SU-DHL-6 (cell line): ENCODE data around the gene PAIP2.

Experiments used
- H2AFZ ChIP-seq: fragments of 200-600 bp; sonication (generic); 2 replicates; pipeline ENCODE4 v1.6.1; 2014; ENCODE audit warnings: low read depth, mild to moderate bottlenecking, moderate library complexity, mixed read lengths, antibody characterized with exemption, low read length; ENCODE audit not compliant: severe bottlenecking
- H3F3A ChIP-seq: fragments of 200-600 bp; shearing (Covaris generic); 2 replicates; pipeline ENCODE4 v1.6.0; 2016; ENCODE audit warnings: antibody characterized with exemption, mild to moderate bottlenecking; ENCODE audit not compliant: insufficient read depth
- H3K27ac ChIP-seq: fragments of 200-600 bp; sonication (generic); 2 replicates; pipeline ENCODE4 v1.5.1; 2016; ENCODE audit warnings: low read depth, mild to moderate bottlenecking, low read length, moderate library complexity, mixed read lengths
- H3K27me3 ChIP-seq: fragments of 200-600 bp; sonication (generic), shearing (Covaris generic); 2 replicates; pipeline ENCODE4 v1.6.0; 2014; ENCODE audit warnings: mild to moderate bottlenecking, low read length
- H3K36me3 ChIP-seq: fragments of 200-600 bp; sonication (generic); 2 replicates; pipeline ENCODE4 v1.6.1; 2014; ENCODE audit warnings: mild to moderate bottlenecking, low read length, mixed read lengths
- H3K4me2 ChIP-seq: fragments of 300-600, 200-600 bp; shearing (Covaris generic), sonication (generic); 2 replicates; pipeline ENCODE4 v1.6.0; 2014; ENCODE audit warnings: low read length, low read depth, mild to moderate bottlenecking; ENCODE audit not compliant: poor library complexity, severe bottlenecking
- H3K4me3 ChIP-seq: fragments of 200-600 bp; sonication (generic); 2 replicates; pipeline ENCODE4 v1.5.1; 2014; ENCODE audit warnings: antibody characterized with exemption, low read length, mild to moderate bottlenecking, mixed read lengths; ENCODE audit not compliant: insufficient read depth, poor library complexity, severe bottlenecking
- H3K79me2 ChIP-seq: fragments of 200-600 bp; sonication (generic); 2 replicates; pipeline ENCODE4 v1.6.1; 2014; ENCODE audit warnings: mild to moderate bottlenecking, low read length, moderate library complexity; ENCODE audit not compliant: insufficient read depth
- H3K9ac ChIP-seq: fragments of 200-600 bp; sonication (generic); 2 replicates; pipeline ENCODE4 v1.7.0; 2014; ENCODE audit warnings: mild to moderate bottlenecking, low read length
- H3K9me2 ChIP-seq: fragments of 200-600 bp; sonication (generic); replicated peaks from 2 replicates; pipeline ENCODE4 v1.6.1; 2014; ENCODE audit warnings: low read length; ENCODE audit not compliant: insufficient read depth
- H3K9me3 ChIP-seq: fragments of 200-600 bp; sonication (generic); 2 replicates; pipeline ENCODE4 v1.6.1; 2014; ENCODE audit warnings: low read length, mixed read lengths; ENCODE audit not compliant: insufficient read depth
- H4K20me1 ChIP-seq: fragments of 200-600 bp; sonication (generic); 2 replicates; pipeline ENCODE4 v1.6.1; 2014; ENCODE audit warnings: low read depth, mild to moderate bottlenecking, antibody characterized with exemption, low read length, moderate library complexity, mixed read lengths
- CTCF ChIP-seq: fragments of 200-600 bp; sonication (generic); IDR thresholded peaks from one replicate; pipeline ENCODE4 v1.5.1; 2017; ENCODE audit warnings: antibody characterized with exemption, mild to moderate bottlenecking, low read length, moderate library complexity; ENCODE audit not compliant: insufficient read depth, poor library complexity, severe bottlenecking
- EZH2phosphoT487 ChIP-seq: fragments of 200-600 bp; sonication (generic), shearing (Covaris generic); conservative IDR thresholded peaks from 2 replicates; pipeline ENCODE4 v1.6.1; 2018; ENCODE audit warnings: mild to moderate bottlenecking, antibody characterized with exemption, low read length, moderate library complexity, mixed read lengths

The PAIP2 gene

GRCh38 chr5:139335811-139336210 is 5.8 kb upstream of the PAIP2 start:
- Histone ChIP-seq H3F3A (peaks cover 60% of the 10 kb centered on the region), H3K79me2 (no peaks in the 10 kb centered on the region), H3K9ac (no peak overlapping the region), H3K4me3 (no peak overlapping the region), H3K36me3 (peaks cover 16% of the 10 kb centered on the region), H3K9me3 (no peaks in the 10 kb centered on the region), H3K27ac (no peak overlapping the region), H3K9me2 (no peaks in the 10 kb centered on the region), H2AFZ (no peak overlapping the region), H3K4me2 (no peak overlapping the region), H3K27me3 (no peaks in the 10 kb centered on the region), H4K20me1 (peaks cover 6% of the 10 kb centered on the region; the same call in 1 of the 2 replicates)
- TF ChIP-seq CTCF (no peak), EZH2phosphoT487 (no peak)

- Histone ChIP-seq H3K9me2 (no peaks in the 10 kb centered on the region), H4K20me1 (0 out of 2 replicates have a peak, but pooled peaks cover 3% of the 10 kb centered on the region), H3K4me2 (no peak overlapping the region), H3K4me3 (no peak overlapping the region), H2AFZ (no peak overlapping the region), H3K79me2 (peaks cover 28% of the 10 kb centered on the region), H3K9ac (no peak overlapping the region), H3K9me3 (no peaks in the 10 kb centered on the region), H3F3A (peaks cover 47% of the 10 kb centered on the region), H3K27ac (no peak overlapping the region), H3K36me3 (no peaks in the 10 kb centered on the region; the same call in 1 of the 2 replicates), H3K27me3 (no peaks in the 10 kb centered on the region)
- TF ChIP-seq CTCF (no peak), EZH2phosphoT487 (no peak)
Measured at GRCh38 chr5:139340051-139340450, 1.6 kb upstream of the PAIP2 start.

GRCh38 chr5:139341187-139341688 is 416 bp upstream of the PAIP2 start:
- Histone ChIP-seq H4K20me1 (0 out of 2 replicates have a peak, but pooled peaks cover 3% of the 10 kb centered on the region), H2AFZ (peak overlapping the region; percentile 49), H3K27me3 (no peaks in the 10 kb centered on the region), H3K27ac (0 out of 2 replicates have a peak overlapping the region, but pooled peaks have one; percentile 11), H3K79me2 (peaks cover 40% of the 10 kb centered on the region), H3K4me3 (peak overlapping the region; percentile 82), H3K36me3 (no peaks in the 10 kb centered on the region; the same call in 1 of the 2 replicates), H3F3A (peaks cover 37% of the 10 kb centered on the region), H3K9me3 (no peaks in the 10 kb centered on the region), H3K9me2 (no peaks in the 10 kb centered on the region), H3K9ac (peak overlapping the region; percentile 68), H3K4me2 (peak overlapping the region; percentile 98)
- TF ChIP-seq CTCF (no peak), EZH2phosphoT487 (no peak)
